ENCODE data around the gene MYO1H.
A peak's percentile ranks its signal among the peaks of the same experiment; 100 is the strongest.
"Not testable (repeated sequence)": the region's sequence is repeated elsewhere in the genome, so short reads cannot be mapped to it uniquely, and the experiment has no call there.

The MYO1H gene

DNA sequence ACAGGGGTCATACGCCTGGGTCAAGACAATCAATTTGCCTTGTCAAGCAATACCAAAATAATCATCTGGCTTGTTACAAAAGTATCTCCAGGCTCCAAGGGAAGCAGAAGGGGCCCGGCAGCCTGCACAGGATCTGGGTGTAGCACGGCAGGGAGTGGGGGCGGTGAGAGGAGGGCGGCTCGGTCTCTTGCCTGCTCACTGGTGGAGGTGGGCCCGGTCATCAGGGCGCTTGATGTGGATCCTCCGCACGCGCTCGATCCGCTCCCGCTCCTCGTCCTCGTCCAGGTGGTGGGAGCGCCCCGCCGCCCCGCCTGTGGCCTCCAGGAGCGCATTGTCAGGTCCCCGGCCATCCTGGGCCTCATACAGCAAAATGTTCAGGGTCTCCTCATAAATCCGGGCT, 103.7 kb downstream of the MYO1H start:
- DNase-seq, result no peak

GRCh38 chr12:109452489-109452888, 104.8 kb downstream of the MYO1H start:
- no peak for DNase-seq

DNA sequence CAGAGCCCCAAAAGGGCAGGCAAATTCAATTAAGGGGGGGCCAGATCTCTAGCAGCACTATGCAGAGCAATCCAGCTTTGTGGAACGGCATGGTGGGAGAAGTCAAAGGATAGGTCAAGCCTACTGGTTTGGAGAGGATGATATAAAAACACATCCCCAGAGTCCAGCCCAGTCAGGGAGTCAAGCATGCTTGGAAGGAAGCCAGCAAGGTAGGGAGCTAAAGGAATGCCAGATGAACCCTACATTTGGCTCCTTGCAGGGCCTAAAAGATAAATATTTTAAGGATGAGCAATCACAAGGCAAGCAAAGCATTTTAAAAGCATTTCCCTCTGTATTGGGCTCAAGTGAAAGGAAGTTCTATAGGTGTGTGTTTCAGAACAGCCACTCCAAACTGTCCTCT, 108.0 kb downstream of the MYO1H start:
- DNase-seq, result no peak

GRCh38 chr12:109458086-109458485, 110.4 kb downstream of the MYO1H start:
- DNase-seq, result no peak

- DNase-seq, result no peak
Measured at GRCh38 chr12:109458771-109459208, 111.1 kb downstream of the MYO1H start.

GRCh38 chr12:109459247-109459646, 111.5 kb downstream of the MYO1H start:
- DNase-seq, result no peak

GRCh38 chr12:109460538-109460937, 112.8 kb downstream of the MYO1H start:
- no peak for DNase-seq

- DNase-seq, result no peak
Measured at GRCh38 chr12:109461049-109461845, 113.5 kb downstream of the MYO1H start.

- DNase-seq, result peak; percentile 57
Measured at GRCh38 chr12:109461846-109462756, 114.4 kb downstream of the MYO1H start.

DNA sequence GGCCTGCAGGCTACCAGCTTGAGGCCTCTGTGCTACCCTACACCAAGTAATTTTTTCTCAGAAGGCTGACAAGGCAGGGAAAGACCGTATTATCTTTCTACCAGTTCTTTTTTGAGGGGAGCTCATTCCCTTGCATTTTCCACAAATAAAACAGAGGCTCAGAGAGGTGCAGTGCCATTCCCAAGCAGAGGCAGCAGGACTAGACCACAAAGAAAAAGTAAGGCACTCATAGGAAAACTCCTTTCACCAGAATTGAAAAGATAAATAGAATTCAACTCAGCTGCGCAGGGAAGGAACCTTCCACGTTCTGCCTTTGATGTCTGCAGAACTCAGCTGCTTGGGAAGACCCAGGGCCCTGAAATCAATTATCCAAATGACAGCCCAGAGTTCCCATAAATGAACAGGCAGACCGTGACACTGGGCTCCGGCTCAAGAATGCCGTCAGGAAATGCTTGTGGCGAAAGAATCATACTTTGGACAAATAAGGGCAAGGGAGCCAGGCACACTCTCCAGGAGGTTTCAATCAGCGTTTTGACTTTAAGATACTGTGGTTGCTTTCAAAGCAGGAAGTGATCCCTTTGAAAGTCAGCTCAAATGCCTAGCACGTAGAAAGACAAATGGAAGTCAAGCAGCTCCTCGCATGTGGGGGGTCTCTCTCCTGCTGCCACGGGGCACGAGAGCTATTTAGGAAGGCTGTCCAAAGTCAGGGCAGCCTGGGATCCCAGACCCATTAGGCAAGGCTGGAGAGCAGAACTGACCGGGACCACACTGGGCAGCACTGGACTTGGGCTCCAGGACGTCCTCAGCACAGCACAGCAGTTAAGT, 115.4 kb downstream of the MYO1H start:
- peak; percentile 12 for DNase-seq

GRCh38 chr12:109463756-109464155, 116.1 kb downstream of the MYO1H start:
- no peak for DNase-seq

GRCh38 chr12:109464642-109465351, 117.1 kb downstream of the MYO1H start:
- no peak for DNase-seq

DNA sequence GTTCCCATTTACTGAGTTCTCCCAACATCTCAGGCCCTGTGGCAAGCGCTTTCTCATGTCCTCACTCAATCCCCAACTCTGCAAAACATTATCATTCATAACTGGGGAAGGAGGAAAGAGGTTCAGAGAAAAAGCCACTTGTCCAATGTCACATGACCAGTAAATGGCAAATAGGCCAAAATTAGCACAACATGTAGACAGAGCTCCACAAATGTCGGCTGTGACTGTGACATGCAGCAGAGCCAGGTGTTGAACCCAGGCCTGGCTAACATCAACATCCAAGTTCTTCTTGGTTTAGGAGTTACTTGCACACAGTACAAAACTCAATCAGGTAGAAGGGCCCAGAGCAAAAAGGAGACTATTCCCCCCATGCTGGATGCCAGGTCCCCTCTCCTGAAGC, 118.6 kb downstream of the MYO1H start:
- DNase-seq, result no peak

DNA sequence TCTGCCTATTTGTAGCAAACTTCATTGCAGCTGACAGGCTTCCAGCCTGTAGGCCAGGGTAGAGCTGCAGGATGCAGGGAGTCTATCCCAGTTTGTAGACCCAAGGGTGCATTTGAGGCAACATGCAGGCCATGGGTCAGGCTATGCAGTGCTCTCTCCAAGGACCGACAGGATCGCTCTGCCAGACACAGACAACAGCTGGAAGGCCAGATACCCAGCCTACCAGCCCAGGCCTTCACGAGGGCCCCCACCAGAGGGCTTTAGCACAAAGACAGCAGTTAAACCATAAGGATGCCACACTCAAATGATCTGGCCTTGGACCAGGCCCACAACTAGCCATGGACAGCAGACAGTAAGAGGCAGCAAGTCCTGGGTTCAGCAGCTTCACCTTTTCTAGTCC, 119.1 kb downstream of the MYO1H start:
- DNase-seq, result no peak

DNA sequence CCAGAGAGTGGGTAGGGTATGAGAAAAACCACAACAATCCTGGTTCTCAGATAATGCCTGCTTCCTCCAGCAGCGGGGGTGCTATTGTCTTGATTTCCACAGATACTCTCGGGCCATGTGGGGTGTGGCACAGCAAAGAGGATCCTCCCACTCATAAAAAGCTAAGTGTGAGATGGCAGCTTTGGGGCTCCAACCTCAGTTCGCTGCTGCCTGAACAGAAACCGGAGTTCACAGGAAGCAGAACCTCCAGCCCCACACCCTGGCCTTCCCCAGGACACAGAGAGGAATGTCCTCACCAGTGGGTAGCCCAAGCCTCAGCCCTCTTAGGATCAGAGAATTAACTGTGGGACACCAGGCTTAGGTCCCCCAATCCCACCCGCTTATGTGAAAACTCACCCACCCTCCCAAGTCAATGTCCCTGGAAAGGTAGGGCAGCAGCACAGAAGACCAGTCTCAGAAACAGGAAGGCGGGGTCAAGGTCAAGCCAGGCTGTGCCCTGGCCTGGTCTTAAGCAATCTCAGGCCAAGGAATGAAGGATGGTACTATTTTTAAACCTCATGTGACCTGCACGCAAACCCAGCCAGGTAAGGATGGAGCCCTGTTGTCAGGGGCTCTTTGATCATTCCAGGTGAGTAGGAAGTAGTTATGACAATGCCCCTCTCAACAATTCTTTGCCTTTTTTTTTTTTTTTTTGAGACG, 120.4 kb downstream of the MYO1H start:
- no peak for DNase-seq

DNA sequence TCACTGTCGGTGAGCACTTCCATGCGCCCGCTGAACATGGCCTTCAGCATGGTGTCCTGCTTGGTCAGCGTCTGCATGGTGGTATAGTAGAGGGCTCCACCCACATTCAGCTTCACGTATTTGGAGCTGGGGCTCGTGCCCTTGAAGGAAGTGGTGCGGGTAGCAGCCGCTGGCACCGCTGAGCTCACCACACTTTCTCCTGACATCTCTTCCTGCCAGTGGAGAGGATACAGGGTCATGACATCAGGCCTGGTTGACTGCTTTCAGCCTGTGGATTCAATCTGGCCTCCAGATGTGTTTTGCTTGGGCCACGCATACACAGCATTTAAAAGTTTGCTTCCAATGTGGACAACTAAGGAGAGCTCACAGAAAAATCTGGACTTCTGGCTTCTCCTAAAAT, 121.8 kb downstream of the MYO1H start:
- no peak for DNase-seq

DNA sequence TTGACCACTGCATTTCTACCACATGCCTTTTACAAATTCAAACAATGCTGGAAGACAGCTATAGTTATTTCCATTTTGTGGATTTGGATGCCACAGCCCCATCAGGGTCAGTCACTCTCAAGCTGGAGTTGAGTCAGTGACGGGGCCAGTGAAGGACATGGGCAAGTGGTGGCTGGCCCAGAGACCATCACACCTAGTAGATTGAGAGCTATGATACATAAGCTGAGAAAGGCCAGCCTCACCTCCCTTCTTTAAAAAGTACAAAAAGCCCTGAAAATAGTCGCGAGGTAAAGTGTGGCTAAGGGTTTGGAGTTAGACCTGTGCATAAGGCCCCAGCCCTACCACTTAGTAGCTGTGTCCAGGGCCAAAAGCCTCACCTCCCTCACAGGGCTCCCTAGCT, 125.3 kb downstream of the MYO1H start:
- DNase-seq, result no peak

GRCh38 chr12:109473526-109474270, 126.0 kb downstream of the MYO1H start:
- not testable (repeated sequence) for DNase-seq

- DNase-seq, result no peak
Measured at GRCh38 chr12:109475121-109475520, 127.4 kb downstream of the MYO1H start.

GRCh38 chr12:109475993-109476806, 128.5 kb downstream of the MYO1H start:
- DNase-seq, result peak; percentile 37
